ENCODE results near the gene C1orf167.

Gene C1orf167

DNA sequence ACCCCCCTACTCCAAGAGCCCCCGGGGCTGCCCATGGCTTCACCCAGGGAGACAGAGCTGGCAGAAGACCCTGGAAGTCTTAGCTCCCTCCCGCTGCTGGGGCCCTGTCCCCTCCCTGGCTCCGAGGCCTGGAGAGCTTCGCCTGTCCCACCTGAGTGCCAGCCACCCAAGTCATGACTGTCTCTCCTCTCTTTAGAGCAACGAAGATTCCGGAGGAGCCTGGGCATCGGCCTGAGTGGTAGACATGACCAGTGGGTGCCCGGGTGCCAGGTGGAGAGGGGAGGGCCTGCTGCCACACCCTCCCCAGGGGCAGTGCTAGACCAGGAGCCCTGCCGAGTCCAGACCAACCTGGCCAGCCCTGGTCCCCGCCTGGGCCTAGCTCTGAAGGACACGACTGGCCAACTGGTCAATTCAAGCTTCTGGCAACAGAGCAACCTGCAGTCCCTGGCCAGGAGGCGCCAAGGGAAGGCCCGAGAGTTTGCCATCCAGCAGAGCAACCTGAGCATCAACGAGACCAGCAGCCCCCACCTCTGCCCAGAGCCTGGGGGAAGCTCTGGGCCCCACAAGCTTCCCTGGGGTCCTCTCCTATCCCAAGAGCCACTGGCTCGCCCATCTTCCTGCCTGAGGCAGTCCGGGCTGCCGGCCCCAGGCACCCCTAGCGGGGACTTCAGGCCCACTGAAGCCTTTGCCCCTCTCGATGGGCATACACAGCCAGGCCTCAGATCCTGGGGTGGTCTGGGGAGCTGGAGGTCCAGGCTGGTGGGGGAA, 3.9 kb downstream of the C1orf167 start:
- DNase-seq: no peak

DNA sequence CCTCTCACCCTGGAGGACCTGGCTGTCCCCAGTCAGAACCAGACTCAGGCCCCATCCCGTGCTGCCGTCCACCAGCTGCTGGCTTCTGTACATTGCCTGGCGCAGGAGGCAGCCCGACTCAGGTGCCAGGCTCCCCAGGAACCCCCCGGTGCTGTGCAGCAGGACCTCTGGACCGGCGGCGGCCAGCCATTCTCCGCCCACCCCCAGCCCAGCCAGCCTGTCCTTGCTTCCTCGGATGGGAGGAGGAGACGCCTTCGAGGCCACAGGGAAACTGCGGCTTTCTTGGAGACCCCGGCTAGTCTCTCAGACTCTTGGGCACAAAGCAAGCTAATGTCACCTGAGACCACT, 4.4 kb downstream of the C1orf167 start:
- DNase-seq: no peak

- no peak for DNase-seq
Measured at GRCh38 chr1:11767922-11768704, 6.1 kb downstream of the C1orf167 start.

DNA sequence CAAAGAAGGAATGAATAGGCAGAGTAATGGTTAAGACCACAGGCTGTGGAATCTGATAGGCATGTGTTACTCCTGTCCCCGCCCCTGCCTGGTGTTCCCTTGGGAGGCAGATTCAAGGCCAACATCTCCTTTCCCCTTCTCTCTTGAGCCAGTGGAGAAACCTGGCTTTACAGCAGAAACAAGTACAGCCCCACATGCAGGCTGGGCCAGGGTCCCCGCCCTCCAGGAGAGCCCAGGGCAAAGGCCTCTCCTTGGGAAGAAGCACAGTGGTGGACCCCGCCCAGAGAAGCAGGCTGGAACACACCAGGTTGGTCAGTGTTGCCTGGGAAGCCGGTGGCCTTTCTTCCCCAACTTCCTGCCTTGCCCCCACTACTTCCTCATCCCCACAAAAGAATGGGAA, 6.8 kb downstream of the C1orf167 start:
- no peak for DNase-seq

- no peak for DNase-seq
Measured at GRCh38 chr1:11769274-11769673, 7.3 kb downstream of the C1orf167 start.

DNA sequence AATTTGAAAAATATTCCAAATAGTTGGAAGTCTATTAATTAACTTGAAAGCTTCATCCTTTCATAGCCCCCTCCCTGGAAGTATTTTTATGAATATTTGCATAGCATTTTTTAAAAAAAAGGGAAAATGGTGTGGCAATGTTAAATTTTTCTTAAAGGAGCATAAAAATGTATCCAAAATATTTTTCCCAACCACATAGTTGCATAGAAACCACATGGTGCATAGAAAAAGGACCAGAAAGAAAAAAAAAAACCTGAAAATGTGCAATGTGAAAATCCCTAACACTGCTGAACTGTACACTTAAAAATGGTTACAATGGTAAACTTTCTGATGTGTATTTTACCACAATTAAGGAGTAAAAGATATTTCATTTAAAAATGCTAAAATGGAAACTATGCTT, 8.0 kb downstream of the C1orf167 start:
- DNase-seq: no peak

DNA sequence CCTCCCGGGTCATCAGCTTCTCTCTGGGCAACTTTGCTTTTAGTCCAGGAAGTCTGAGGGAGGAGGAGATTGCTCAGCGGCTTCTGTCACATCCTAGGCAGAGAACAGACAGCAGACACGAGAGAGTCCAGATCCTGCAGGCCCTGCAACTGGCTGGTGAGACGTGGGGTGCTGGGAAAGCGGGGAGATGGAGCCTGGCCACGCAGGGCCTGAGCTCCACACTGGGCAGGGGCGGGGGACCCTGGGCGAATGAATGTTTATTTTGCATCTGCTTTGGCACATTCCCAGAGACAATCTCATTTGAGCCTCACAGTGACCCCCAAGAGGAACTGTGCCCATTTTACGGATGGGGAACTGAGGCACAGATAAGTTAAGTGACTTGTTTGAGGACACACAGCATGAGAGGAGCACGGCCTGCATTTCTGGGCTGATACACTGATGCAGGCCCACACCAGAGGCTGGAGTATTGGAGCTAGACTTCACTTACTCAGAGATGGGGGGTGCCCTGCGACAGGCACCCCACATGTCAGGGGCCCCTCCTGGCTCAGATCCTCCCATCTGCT, 9.6 kb downstream of the C1orf167 start:
- no peak for DNase-seq

GRCh38 chr1:11772458-11772857, 10.5 kb downstream of the C1orf167 start:
- DNase-seq: no peak

DNA sequence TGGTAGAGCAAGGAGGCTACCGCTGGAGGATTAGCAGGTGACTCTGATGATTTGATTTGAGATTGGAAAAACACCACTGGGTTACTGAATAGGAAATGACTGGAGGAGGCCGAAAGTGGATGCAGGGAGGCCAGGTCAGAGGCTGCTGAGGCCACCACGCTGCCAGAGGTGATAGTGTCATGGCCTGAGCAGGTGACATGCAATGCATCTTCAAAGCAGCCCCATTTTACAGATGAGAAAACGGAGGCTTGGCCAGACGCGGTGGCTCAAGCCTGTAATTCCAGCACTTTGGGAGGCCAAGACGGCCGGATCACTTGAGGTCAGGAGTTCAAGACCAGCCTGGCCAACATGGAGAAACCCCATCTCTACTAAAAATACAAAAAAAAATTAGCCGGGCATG, 12.8 kb downstream of the C1orf167 start:
- no peak for DNase-seq

GRCh38 chr1:11777658-11778322, 15.8 kb downstream of the C1orf167 start:
- no peak for DNase-seq

- DNase-seq: no peak
Measured at GRCh38 chr1:11778336-11778735, 16.3 kb downstream of the C1orf167 start.

GRCh38 chr1:11778844-11779623, 17.0 kb downstream of the C1orf167 start:
- no peak for DNase-seq

- no peak for DNase-seq
Measured at GRCh38 chr1:11779715-11780379, 17.9 kb downstream of the C1orf167 start.

- DNase-seq: no peak
Measured at GRCh38 chr1:11780380-11781147, 18.6 kb downstream of the C1orf167 start.

- no peak for DNase-seq
Measured at GRCh38 chr1:11781297-11781696, 19.3 kb downstream of the C1orf167 start.

DNA sequence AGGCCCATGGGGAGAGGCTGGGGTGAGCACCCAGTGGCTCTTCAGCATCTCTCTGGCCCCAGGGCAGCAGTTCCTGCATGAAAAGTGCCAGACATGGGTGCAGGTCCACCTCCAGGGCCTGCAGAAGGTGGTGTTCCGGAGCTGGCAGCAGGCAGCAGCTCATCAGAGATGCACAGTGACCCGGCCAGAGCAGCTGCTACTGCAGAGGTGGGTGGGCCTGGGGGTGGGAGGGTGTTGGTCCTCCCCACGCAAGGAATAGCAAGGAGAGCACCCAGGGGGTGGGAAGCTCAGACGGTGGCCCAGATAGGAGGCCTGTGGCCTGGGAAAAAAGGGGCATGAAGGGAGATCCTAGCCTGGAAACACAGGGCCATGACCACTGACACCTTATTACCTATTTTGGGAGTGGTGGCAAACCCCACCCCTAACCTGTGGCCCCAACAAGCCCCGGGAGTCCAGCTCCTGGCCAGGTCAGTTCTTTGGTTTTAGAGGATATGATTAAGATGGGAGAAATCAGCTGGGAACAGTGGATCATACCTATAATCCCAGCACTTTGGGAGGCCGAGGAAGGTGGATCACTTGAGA, 20.2 kb downstream of the C1orf167 start:
- no peak for DNase-seq

DNA sequence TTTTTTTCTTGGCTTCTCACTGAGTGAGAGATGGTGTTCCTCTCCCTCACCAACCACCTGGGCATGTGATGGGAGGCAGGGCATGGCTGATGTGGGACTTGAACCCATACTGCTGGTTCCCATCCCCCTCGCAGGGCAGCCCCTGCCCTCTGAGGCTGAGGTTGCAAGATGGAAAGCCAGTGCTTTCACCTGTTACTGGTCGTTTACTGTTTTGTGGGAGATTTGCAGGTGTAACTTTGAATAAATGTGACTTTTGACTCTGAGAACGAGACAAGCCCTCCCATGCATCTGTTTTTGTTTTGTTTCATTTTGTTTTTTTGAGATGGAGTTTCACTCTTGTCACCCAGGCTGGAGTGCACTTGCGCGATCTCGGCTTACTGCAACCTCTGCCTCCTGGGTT, 21.6 kb downstream of the C1orf167 start:
- DNase-seq: no peak

DNA sequence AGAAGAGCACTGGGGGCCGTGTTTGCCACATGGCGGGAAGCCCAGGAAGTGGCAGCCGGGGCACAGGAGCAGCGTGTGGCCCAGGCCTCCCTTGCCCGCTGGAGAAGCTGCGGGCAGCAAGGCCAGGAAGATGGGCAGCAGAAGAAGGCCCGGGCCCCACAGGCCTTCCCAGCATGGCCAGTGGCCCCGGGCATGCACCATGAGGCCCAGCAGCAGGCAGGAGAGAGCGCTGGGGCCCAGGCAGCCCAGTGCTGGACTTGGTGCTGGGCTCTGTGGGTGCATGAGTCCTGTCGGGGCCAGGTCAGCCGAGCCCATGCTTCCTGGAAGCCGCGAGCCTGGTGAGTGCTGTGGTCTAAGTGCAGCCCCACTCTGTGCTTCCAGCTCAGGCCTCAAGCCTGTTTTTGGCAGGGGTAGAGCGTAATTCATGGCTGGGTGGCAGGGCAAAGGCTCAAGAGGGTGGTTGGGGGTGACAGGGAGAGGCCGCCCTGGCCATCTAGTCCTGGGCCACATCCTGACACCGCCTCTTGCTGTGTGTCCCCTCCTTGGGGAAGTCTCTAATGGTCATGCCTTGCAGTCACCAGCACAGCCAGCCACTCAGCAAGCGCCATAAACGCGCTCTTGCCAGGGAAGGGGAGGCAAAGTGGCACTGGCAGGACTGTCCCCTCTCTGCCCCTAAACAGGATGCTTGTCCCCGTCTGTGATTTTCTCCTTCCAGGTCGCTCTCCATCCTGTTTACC, 22.4 kb downstream of the C1orf167 start:
- DNase-seq: no peak

DNA sequence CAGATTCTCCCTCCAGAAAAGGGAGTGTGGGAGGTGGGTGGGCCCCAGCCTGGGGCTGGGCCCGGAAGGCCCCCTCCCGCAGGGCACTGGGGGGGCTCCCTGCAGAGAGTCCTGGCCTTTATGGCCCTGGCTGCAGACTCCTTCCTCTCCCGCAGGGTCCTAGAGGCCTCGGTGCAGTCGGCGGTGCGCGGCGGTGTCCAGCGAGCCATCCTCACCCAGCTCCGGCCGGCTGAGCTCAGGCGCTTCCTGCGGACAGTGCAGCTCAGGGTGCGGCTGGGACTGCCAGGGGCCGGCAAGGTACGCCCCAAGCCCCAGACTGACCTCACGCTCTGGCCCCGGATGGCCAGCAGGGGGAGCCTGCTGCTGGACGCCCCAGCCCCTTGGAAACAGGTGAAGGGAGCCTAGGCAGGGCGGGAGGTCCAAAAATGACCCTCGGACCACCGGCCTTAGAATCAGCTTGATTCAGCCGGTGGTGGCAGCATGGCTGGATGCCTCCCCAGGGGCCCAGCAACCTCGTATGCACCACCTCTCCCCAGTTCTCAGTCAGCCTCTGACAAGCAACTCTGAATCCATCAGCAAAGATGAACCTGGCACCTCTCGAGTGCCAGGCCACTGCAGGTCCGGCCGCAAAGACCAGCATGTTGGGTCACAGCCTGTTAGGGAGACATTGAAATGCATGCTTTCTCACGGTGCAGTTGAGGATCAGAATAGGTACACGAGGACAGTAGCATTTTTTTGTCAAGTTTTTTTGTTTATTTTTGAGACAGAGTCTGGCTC, 23.2 kb downstream of the C1orf167 start:
- DNase-seq: peak; percentile 39 to 53
